ENCODE measurements around the gene CCL2. TPM values are rescaled to one million over a fixed set of nuclear protein-coding genes. Genes with fewer than 3 reads are reported as not detected.

The CCL2 gene
- total RNA-seq, 1 donor from 2014 or later: 33.4 TPM

GRCh38 chr17:34255381-34255732 lies 272 bp downstream of the CCL2 start:
- no peak for DNase-seq (ENCODE audit: missing footprints)
- no peak for ATAC-seq
- intact Hi-C loops (cut with DNase I): loop anchor here (5.0 kb wide), 1 partner anchor 107 kb away; the partner anchor contains the start of gene CCL1

GRCh38 chr17:34255841-34256240 lies 756 bp downstream of the CCL2 start:
- intact Hi-C loops (cut with DNase I): loop anchor here (5.0 kb wide), 1 partner anchor 106 kb away; the partner anchor contains the start of gene CCL1
- ATAC-seq: no peak
- DNase-seq (ENCODE audit: missing footprints): no peak

GRCh38 chr17:34257299-34257985 lies 2.4 kb downstream of the CCL2 start:
- intact Hi-C loops (cut with DNase I): loop anchor here (5.0 kb wide), 1 partner anchor 105 kb away; the partner anchor contains the start of gene CCL1
- ATAC-seq (no peak), DNase-seq (ENCODE audit: missing footprints) (no peak)

- intact Hi-C loops (cut with DNase I): loop anchor here (5.0 kb wide), 1 partner anchor 104 kb away; the partner anchor contains the start of gene CCL1
- no peak for ATAC-seq
- DNase-seq (ENCODE audit: missing footprints): no peak
Measured at GRCh38 chr17:34257986-34258326, 2.9 kb downstream of the CCL2 start.

- ATAC-seq (no peak), DNase-seq (ENCODE audit: missing footprints) (no peak)
- intact Hi-C loops (cut with DNase I): loop anchor here (5.0 kb wide), 1 partner anchor 103 kb away; the partner anchor contains the start of gene CCL1
Measured at GRCh38 chr17:34259146-34259545, 4.1 kb downstream of the CCL2 start.

- no peak for DNase-seq (ENCODE audit: missing footprints)
- no peak for ATAC-seq
- intact Hi-C loops (cut with DNase I): no loop called here
Measured at GRCh38 chr17:34260861-34261260, 5.8 kb downstream of the CCL2 start.

- intact Hi-C loops (cut with DNase I): no loop called here
- DNase-seq (ENCODE audit: missing footprints) (no peak), ATAC-seq (no peak)
Measured at GRCh38 chr17:34261568-34262337, 6.7 kb downstream of the CCL2 start.

- intact Hi-C loops (cut with DNase I): no loop called here
- DNase-seq (ENCODE audit: missing footprints) (no peak), ATAC-seq (no peak)
Measured at GRCh38 chr17:34265711-34266110, 10.6 kb downstream of the CCL2 start.

GRCh38 chr17:34269969-34270368 lies 14.9 kb downstream of the CCL2 start, which contains the start of gene CCL7:
Gene CCL7 (plus strand): TSS chr17:34270221. CDS start chr17:34270291, 70 bp downstream.
- ATAC-seq (no peak), DNase-seq (ENCODE audit: missing footprints) (no peak)
- intact Hi-C loops (cut with DNase I): no loop called here

- intact Hi-C loops (cut with DNase I): no loop called here
- ATAC-seq (no peak), DNase-seq (ENCODE audit: missing footprints) (no peak)
Measured at GRCh38 chr17:34275881-34276280, 20.8 kb downstream of the CCL2 start.

- DNase-seq (ENCODE audit: missing footprints): no peak
- intact Hi-C loops (cut with DNase I): no loop called here
- no peak for ATAC-seq
Measured at GRCh38 chr17:34276826-34277225, 21.7 kb downstream of the CCL2 start.

GRCh38 chr17:34283571-34283970 lies 28.5 kb downstream of the CCL2 start:
- intact Hi-C loops (cut with DNase I): no loop called here
- ATAC-seq: no peak
- no peak for DNase-seq (ENCODE audit: missing footprints)

GRCh38 chr17:34285286-34285792 lies 30.3 kb downstream of the CCL2 start, which contains the start of gene CCL11:
Gene CCL11 (plus strand): TSS chr17:34285742. CDS start chr17:34285809, 67 bp downstream.
- ATAC-seq: peak; percentile 86
- DNase-seq (ENCODE audit: missing footprints): no peak
- intact Hi-C loops (cut with DNase I): loop anchor here (2.0 kb wide), 1 partner anchor 19 kb away; no protein-coding TSS in a partner anchor

- intact Hi-C loops (cut with DNase I): no loop called here
- DNase-seq (ENCODE audit: missing footprints) (no peak), ATAC-seq (no peak)
Measured at GRCh38 chr17:34287875-34288274, 32.8 kb downstream of the CCL2 start.

GRCh38 chr17:34290586-34290985 lies 35.5 kb downstream of the CCL2 start:
- intact Hi-C loops (cut with DNase I): no loop called here

GRCh38 chr17:34291721-34292348 lies 36.8 kb downstream of the CCL2 start:
- intact Hi-C loops (cut with DNase I): no loop called here
- no peak for DNase-seq (ENCODE audit: missing footprints)
- no peak for ATAC-seq

More at GRCh38 chr17:34290586-34290985, 35.5 kb downstream of the CCL2 start:
- no peak for DNase-seq (ENCODE audit: missing footprints)
- ATAC-seq: peak; percentile 23

GRCh38 chr17:34299027-34299426 lies 43.9 kb downstream of the CCL2 start:
- ATAC-seq: no peak
- intact Hi-C loops (cut with DNase I): no loop called here
- DNase-seq (ENCODE audit: missing footprints): no peak

- no peak for ATAC-seq
- no peak for DNase-seq (ENCODE audit: missing footprints)
- intact Hi-C loops (cut with DNase I): loop anchor here (2.0 kb wide), 1 partner anchor 65 kb away; no protein-coding TSS in a partner anchor
Measured at GRCh38 chr17:34299956-34300577, 45.0 kb downstream of the CCL2 start.
